Ascending aorta (tissue), 2 donors: Measurements from ENCODE around the gene RAB8B. TPM values are rescaled to one million over a fixed set of nuclear protein-coding genes. Genes with fewer than 3 reads are reported as not detected.

Experiments
- DNase-seq, 2 donors: peaks; one replicate each; pipeline ENCODE4 v3.0.0-alpha.2; 2019; ENCODE audit warnings: low spot score in 2 of 2
- H3K27ac ChIP-seq, 2 donors: fragments of 200-600 bp; sonication (generic); one replicate each; pipeline ENCODE4 v1.5.1; 2016 to 2017; ENCODE audit warnings: mild to moderate bottlenecking in 1 of 2
- H3K27me3 ChIP-seq: fragments of 200-600 bp; sonication (generic); one replicate; pipeline ENCODE4 v1.5.1; 2017
- H3K36me3 ChIP-seq, 2 donors: fragments of 200-600 bp; sonication (generic); one replicate each; pipeline ENCODE4 v1.5.1; 2016
- H3K4me1 ChIP-seq, 2 donors: fragments of 200-600 bp; sonication (generic); one replicate each; pipeline ENCODE4 v1.5.1; 2016 to 2017; ENCODE audit warnings: mild to moderate bottlenecking in 1 of 2
- H3K4me3 ChIP-seq, 2 donors: fragments of 200-600 bp; sonication (generic); one replicate each; pipeline ENCODE4 v1.5.1; 2016 to 2017; ENCODE audit warnings: mild to moderate bottlenecking in 1 of 2
- H3K9me3 ChIP-seq, 2 donors: fragments of 200-600 bp; sonication (generic); one replicate each; pipeline ENCODE4 v1.5.1; 2016
- intact Hi-C: fragments of 100-400 bp; cut with DNase I; formaldehyde crosslinking; loops from one replicate; pipeline ENCODE4 v1.15.1; 2023
- total RNA-seq: library from RNA; depleted of rRNA; stranded (reverse); fragments of >200 nt; gene quantifications from one replicate; pipeline ENCODE4 v1.1.0, GENCODE V29; 2016
- TF ChIP-seq, protein P1 (sequence below), 3 experiments: fragments of 200-600 bp in 2 of 3; fragments of 450-650 bp in 1 of 3; sonication (generic) in 2 of 3; IDR thresholded peaks; one replicate each; pipeline ENCODE4 v1.5.1; 2016 to 2019; ENCODE audit warnings: antibody characterized with exemption in 3 of 3, mild to moderate bottlenecking in 1 of 3, moderate library complexity in 1 of 3

RAB8B gene
- total RNA-seq, 1 donor from 2014 or later = 25.1 TPM

DNA sequence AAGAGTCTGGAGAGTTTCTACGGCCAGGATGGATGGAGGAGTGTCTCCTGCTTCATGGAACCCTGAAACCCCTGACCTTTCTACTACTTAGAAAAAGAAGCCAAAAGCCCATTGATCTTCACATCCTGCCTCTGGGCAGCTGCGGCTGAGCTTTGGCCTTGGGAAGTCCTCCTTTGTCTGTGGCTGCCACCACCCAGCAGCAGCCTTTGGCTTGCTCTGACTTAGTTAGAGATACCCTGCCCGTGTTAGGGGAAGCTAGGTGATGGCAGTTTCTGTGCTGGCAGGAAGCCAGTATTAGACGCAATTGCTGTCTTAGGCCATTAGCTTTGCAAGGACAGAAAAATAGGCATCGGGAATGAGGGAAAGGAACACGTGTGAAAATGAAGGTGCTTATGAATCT is 106.8 kb downstream of the RAB8B start:
- H3K4me3 ChIP-seq = no peak overlapping the region
- no peaks in the 10 kb centered on the region for H3K9me3 ChIP-seq
- no peaks in the 10 kb centered on the region for H3K27me3 ChIP-seq
- intact Hi-C loops = no loop called here
- peaks cover 13 to 34% of the 10 kb centered on the region in 2 donors for H3K36me3 ChIP-seq
- TF ChIP-seq, protein P1, sequence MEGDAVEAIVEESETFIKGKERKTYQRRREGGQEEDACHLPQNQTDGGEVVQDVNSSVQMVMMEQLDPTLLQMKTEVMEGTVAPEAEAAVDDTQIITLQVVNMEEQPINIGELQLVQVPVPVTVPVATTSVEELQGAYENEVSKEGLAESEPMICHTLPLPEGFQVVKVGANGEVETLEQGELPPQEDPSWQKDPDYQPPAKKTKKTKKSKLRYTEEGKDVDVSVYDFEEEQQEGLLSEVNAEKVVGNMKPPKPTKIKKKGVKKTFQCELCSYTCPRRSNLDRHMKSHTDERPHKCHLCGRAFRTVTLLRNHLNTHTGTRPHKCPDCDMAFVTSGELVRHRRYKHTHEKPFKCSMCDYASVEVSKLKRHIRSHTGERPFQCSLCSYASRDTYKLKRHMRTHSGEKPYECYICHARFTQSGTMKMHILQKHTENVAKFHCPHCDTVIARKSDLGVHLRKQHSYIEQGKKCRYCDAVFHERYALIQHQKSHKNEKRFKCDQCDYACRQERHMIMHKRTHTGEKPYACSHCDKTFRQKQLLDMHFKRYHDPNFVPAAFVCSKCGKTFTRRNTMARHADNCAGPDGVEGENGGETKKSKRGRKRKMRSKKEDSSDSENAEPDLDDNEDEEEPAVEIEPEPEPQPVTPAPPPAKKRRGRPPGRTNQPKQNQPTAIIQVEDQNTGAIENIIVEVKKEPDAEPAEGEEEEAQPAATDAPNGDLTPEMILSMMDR (IDR thresholded peaks at IDR 0.05) = no peak
- H3K27ac ChIP-seq = no peak overlapping the region
- H3K4me1 ChIP-seq = peaks cover 5 to 8% of the 10 kb centered on the region in 2 donors
- DNase-seq = no peak

DNA sequence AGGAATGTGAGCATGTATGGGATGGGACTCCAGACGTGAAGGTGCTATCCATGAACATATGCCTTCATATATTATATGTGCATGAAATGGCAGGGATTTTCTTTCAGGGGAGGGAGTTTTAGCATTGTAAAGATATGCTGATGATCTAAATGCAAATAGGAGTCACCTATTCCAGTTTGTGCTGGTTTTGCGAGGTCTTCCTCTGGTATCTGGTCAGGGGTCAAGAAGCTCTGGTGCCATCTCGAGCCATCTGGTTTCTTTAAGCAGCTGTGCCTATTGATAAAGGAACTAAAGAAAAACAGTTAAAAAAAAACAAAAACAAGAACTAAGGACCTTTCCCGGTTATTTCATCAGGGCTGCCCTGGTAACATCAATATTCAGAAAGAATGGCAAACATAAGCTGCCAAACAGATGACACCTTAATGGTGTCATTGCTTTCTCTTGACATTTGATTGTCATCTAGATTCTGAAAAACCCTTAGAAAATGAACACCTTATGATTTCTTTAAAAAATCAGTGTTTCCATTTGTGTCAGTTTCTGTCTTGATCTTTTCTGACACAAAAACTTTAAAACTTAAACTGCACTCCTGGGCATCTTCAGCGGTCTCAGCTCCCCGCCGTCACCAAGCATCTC is 110.7 kb downstream of the RAB8B start:
- Histone ChIP-seq H3K4me1 (no peaks in the 10 kb centered on the region), H3K36me3 (peaks cover 21 to 65% of the 10 kb centered on the region in 2 donors), H3K4me3 (no peak overlapping the region), H3K9me3 (no peaks in the 10 kb centered on the region), H3K27ac (no peak overlapping the region), H3K27me3 (no peaks in the 10 kb centered on the region)
- TF ChIP-seq, protein P1 (IDR thresholded peaks at IDR 0.05) = no peak
- intact Hi-C loops = no loop called here
- no peak for DNase-seq

DNA sequence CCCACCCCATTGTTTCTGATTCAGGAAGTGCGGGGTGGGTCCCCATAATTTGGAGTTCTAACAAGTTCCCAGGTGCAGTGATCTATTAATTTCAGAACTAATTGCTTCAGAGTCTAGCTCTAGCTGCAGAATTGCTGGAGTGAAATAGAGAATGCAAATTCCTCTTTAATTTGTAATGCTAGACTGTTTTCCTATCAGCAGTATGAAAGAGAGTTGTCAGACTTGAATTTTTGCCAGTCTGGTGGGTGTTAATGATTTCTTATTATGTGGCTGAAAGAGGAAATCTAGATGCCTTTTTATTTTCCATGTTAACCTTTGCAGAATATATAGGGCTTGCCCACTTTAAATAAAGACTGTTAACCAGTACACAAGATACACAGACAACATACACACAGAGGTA is 111.7 kb downstream of the RAB8B start:
- Histone ChIP-seq H3K4me3 (no peak overlapping the region), H3K4me1 (no peaks in the 10 kb centered on the region), H3K27me3 (no peaks in the 10 kb centered on the region), H3K36me3 (peaks cover 30 to 75% of the 10 kb centered on the region in 2 donors), H3K27ac (no peak overlapping the region), H3K9me3 (no peaks in the 10 kb centered on the region)
- no peak for DNase-seq
- intact Hi-C loops = no loop called here
- TF ChIP-seq, protein P1 (IDR thresholded peaks at IDR 0.05) = no peak

DNA sequence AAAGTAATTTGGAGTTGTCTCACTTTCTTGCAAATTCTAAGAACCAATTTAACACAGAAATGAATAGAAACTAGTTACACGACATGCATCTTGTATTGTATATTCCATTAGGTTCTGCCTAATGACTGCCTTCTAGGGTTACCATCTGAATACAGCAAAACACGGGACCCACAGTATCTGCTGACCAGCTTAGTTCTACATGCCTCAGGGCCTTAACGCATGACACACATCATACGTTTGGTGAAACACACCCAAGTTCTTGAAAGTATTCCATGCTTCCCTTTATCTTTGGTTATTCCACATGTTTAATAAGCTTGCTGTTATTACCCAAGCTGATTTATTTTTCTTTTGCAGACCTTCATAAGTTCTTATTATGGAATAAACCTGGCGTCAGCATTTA is 115.9 kb downstream of the RAB8B start:
- no peaks in the 10 kb centered on the region for H3K27me3 ChIP-seq
- TF ChIP-seq, protein P1 (IDR thresholded peaks at IDR 0.05) = no peak
- no peak for DNase-seq
- H3K36me3 ChIP-seq = peaks cover 23 to 61% of the 10 kb centered on the region in 2 donors
- H3K4me1 ChIP-seq = no peaks in the 10 kb centered on the region
- intact Hi-C loops = no loop called here
- no peak overlapping the region for H3K4me3 ChIP-seq
- no peaks in the 10 kb centered on the region for H3K9me3 ChIP-seq
- no peak overlapping the region for H3K27ac ChIP-seq

DNA sequence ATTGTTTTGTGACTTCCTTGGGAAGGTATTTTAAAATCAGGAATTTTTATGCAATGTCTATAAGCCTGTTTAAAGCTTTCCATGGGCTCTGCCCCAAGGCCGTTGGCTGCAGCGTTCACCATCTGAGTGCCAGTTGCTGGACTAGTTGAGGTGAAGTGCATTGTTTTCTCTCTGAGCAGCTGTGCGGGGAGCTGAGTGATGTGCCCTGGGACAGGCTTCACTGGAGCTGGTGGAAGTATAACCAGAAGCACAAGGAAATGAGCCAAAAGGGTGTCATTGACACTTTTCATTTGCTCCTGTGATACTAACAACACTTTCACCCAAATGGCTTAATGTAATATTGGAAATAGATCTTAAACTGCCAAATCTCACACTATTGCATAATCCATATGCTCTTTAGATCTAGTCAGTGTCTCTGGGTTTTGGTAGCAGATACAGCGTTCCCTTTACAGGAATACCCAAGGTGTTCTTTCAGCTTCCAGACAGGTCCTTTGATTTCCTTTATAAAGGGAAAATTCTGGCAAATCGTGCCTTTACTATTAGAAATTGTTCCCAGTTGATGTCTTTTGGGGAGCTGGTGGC is 117.2 kb downstream of the RAB8B start:
- H3K9me3 ChIP-seq = no peaks in the 10 kb centered on the region
- DNase-seq = no peak
- peaks cover 23 to 51% of the 10 kb centered on the region in 2 donors for H3K36me3 ChIP-seq
- no peaks in the 10 kb centered on the region for H3K4me1 ChIP-seq
- H3K27ac ChIP-seq = no peak overlapping the region
- no peak overlapping the region for H3K4me3 ChIP-seq
- TF ChIP-seq, protein P1 (IDR thresholded peaks at IDR 0.05) = no peak
- intact Hi-C loops = no loop called here
- no peaks in the 10 kb centered on the region for H3K27me3 ChIP-seq
